Thymus (tissue), 11 donors: Measurements from ENCODE around the gene RPL39L. TPM values are rescaled to one million over a fixed set of nuclear protein-coding genes. Genes with fewer than 3 reads are reported as not detected.

ENCODE experiments used
- DNase-seq, 9 donors: peaks; one replicate each; pipeline ENCODE4 v3.0.0-alpha.2; 2013; ENCODE audit warnings: low spot score in 9 of 9, low read depth in 6 of 9, missing footprints in 1 of 9
- H3K27ac ChIP-seq, 2 donors: one replicate each; pipeline ENCODE4 v1.5.1; 2013; ENCODE audit warnings: control low read depth in 1 of 2, low read depth in 1 of 2, low read length in 1 of 2, mild to moderate bottlenecking in 1 of 2, moderate library complexity in 1 of 2
- H3K27me3 ChIP-seq, 2 donors: one replicate each; pipeline ENCODE4 v1.5.1; 2013; ENCODE audit warnings: low read length in 1 of 2; ENCODE audit not compliant: control insufficient read depth in 2 of 2, insufficient read depth in 1 of 2
- H3K36me3 ChIP-seq, 2 donors: one replicate each; pipeline ENCODE4 v1.5.1; 2013; ENCODE audit warnings: low read length in 1 of 2, mild to moderate bottlenecking in 1 of 2, moderate library complexity in 1 of 2; ENCODE audit not compliant: control insufficient read depth in 2 of 2, insufficient read depth in 2 of 2
- H3K4me1 ChIP-seq, 2 donors: one replicate each; pipeline ENCODE4 v1.5.1; 2013; ENCODE audit warnings: low read length in 2 of 2; ENCODE audit not compliant: control insufficient read depth in 2 of 2, insufficient read depth in 2 of 2
- H3K4me3 ChIP-seq, 2 donors: one replicate each; pipeline ENCODE4 v1.5.1; 2013; ENCODE audit warnings: low read length in 2 of 2, control low read depth in 1 of 2, mild to moderate bottlenecking in 1 of 2
- H3K9me3 ChIP-seq, 2 donors: one replicate each; pipeline ENCODE4 v1.5.1; 2013; ENCODE audit warnings: low read length in 1 of 2, mild to moderate bottlenecking in 1 of 2; ENCODE audit not compliant: control insufficient read depth in 2 of 2, insufficient read depth in 1 of 2
- WGBS: extraction: QIAGEN DNeasy Blood & Tissue Kit; methylation state at CpG from one replicate; pipeline ENCODE4 v1.1.7; 2013; 5-methylcytosine and 5-hydroxymethylcytosine counted together
- polyA plus RNA-seq: library from polyadenylated mRNA; stranded (reverse); fragments of 200-250 nt; gene quantifications from one replicate; pipeline ENCODE4 v1.2.3, GENCODE V29; 2013
- total RNA-seq: library from RNA; stranded (reverse); fragments of 120-200 nt; gene quantifications from one replicate; pipeline ENCODE4 v1.2.4, GENCODE V29; 2013
- donor health status: healthy.

Gene RPL39L
- total and polyA plus RNA-seq, 2 donors = 7.6 to 36.6 TPM

DNA sequence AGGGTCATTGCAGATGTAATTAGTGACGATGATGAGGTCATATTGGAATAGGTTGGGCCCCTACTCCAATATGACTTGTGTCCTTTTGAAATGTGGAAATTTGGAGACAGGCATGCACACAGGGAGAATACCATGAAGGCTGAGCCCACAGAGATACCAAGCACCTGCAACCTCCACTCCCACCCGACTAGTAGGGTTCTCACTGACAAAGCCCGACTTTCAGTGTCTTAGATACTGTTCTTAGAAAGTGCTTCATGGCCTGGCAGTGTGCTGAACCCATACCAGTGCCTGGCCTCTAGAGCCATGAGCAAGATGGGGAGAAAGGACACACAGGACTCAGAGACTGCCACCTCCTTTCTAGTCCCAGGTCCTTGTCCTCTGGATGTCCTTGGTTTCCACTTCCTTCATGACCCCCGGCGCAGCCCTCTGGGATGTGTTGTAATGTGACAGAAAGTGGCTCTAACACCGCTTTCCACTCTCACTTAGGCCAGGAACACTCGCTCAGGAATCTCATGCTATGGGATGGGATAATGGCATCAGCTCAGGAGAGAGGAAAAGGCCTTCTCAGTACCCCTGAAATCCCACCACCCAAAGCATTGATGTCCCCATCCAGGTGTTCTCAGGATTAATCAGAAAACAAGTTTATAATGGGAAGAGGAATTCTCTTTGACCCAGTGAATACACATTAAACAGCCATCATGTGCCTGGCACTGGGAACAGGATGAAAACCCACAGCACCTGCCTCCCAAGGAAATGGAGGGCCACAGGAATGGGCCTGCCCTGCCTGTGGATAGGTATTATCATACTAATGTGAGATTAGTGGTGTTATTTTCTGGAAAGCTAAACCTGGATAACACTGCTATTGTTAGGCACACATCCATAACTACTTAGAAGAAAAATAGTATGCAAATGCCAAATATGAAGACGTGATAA lies 59.9 kb downstream of the RPL39L start:
- H3K36me3 ChIP-seq = peaks cover 22 to 39% of the 10 kb centered on the region in 2 donors
- 96% methylated on average over 8 of the region's 8 CpGs for WGBS

DNA sequence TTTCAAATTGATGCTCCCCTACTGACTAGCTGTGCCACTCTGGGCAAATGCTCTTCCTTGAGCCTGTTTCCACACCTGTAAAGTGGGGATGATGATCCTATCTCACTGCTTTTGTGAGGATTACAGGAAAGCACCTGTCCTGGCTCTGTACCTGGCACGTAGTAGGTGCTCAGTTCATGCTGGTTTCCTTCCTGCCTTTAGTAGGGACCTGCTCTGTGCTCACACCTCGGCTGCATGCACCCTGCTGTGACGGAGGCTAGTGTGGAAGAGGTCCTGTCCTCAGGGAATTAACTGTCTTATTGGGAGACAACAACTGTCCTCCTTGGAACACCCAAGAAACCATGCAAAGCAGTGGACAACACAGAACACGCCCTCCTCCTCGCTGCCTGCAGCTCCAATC lies 61.8 kb downstream of the RPL39L start:
- Histone ChIP-seq H3K4me3 (no peak overlapping the region), H3K27me3 (no peaks in the 10 kb centered on the region), H3K9me3 (no peaks in the 10 kb centered on the region), H3K4me1 (peaks cover 0 to 2% of the 10 kb centered on the region in 2 donors), H3K27ac (no peak overlapping the region), H3K36me3 (peaks cover 27 to 57% of the 10 kb centered on the region in 2 donors)
- no peak for DNase-seq
- 99% methylated on average over 5 of the region's 5 CpGs for WGBS

More for the DNA sequence above, 59.9 kb downstream of the RPL39L start:
- H3K27ac ChIP-seq = no peak overlapping the region
- H3K27me3 ChIP-seq = no peaks in the 10 kb centered on the region
- DNase-seq = no peak
- no peak overlapping the region for H3K4me3 ChIP-seq
- no peaks in the 10 kb centered on the region for H3K4me1 ChIP-seq
- no peaks in the 10 kb centered on the region for H3K9me3 ChIP-seq

DNA sequence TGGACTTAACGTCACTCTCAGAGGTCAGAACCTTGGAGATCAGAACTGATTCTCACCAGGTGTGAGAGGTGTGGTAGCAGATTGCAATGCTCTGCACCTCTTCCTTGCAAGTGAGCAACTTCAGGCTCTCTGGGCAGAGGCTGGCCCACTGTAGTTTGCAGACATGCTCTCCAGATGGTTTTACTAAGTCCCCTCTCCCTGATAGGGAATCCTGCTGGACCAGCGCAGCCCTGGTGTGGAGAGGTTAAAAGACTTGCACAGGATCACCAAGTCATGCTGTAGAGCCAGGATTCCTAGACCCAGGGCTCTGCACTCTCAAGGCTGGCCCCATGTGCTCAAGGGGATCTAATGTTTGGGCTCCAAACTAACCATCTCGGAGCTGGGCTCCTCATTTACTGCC lies 62.2 kb downstream of the RPL39L start:
- Histone ChIP-seq H3K4me3 (no peak overlapping the region), H3K36me3 (peaks cover 31 to 61% of the 10 kb centered on the region in 2 donors), H3K27me3 (no peaks in the 10 kb centered on the region), H3K9me3 (no peaks in the 10 kb centered on the region), H3K27ac (no peak overlapping the region), H3K4me1 (peaks cover 0 to 7% of the 10 kb centered on the region in 2 donors)
- no peak for DNase-seq
- WGBS = 99% methylated on average over 3 of the region's 3 CpGs

DNA sequence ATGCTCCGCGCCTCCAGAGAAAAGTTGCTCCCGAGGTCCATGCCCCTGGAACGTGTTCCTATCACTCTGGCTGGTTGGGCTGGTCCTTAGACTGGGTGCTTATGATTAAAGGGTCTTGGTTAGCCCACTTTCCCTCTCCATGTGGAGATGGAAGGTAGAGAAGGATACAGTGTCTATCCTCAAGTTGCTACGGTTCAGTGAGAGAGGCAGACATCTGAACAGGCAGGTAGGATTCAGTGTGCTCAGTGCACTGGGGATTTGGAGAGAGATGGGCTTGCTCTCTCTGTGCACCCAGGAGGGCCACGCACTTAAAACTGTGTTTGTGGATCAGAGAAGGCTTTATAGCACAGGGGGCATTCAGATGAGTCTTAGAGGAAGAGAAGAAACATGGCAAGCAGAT lies 63.0 kb downstream of the RPL39L start:
- no peaks in the 10 kb centered on the region for H3K27me3 ChIP-seq
- H3K27ac ChIP-seq = no peak overlapping the region
- H3K36me3 ChIP-seq = peaks cover 32 to 64% of the 10 kb centered on the region in 2 donors
- H3K4me3 ChIP-seq = no peak overlapping the region
- H3K9me3 ChIP-seq = no peaks in the 10 kb centered on the region
- DNase-seq = no peak
- 98% methylated on average over 6 of the region's 6 CpGs for WGBS
- H3K4me1 ChIP-seq = peaks cover 0 to 9% of the 10 kb centered on the region in 2 donors

DNA sequence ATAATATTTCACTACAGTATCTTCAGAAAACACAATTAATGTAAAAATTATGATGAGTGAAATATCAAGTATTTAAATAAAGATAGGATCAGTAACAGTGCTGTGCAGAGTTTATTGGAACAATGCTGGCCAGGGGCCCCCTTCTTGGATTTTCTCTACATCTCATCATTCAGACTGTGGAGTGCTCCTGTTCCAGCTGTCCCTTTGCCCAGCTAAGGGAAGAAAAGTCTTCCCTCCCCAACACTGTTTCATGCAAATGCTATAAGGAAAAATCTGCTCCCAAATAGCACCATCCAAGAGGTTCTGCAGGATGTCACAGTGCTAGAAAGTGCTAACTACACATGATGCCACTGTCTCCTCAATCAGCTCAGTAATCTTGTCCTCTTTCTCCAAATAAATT lies 64.5 kb downstream of the RPL39L start:
- H3K36me3 ChIP-seq = peaks cover 34 to 76% of the 10 kb centered on the region in 2 donors
- DNase-seq = no peak
- no peak overlapping the region for H3K27ac ChIP-seq

DNA sequence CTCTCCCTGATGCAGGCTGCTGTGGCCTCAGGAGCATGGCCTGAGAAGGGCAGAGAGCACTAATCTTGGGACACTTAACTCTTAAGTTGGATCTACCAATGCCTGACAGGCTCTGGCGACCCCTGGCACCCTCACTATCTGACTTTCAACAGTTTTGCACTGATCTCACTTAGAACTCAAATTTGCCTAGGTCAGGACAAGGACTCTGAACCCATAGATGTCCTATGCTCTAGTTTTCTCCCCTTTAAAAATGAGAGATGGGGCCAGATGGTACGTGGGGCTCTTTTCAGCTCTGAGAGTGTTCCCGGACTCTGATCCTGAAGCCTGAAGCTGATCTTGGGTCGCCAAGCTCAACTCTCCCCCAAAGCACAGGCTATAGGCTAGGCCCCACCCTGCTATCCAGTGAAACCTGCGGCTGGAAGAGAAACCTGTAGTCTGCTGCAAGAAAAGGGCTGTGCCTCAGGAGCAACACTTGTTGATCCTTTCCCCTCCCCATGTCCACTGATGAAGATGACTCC lies 65.7 kb downstream of the RPL39L start:
- no peak for DNase-seq
- peaks cover 0 to 9% of the 10 kb centered on the region in 2 donors for H3K4me1 ChIP-seq
- no peak overlapping the region for H3K4me3 ChIP-seq
- H3K27me3 ChIP-seq = no peaks in the 10 kb centered on the region
- H3K27ac ChIP-seq = no peak overlapping the region
- no peaks in the 10 kb centered on the region for H3K9me3 ChIP-seq
- WGBS = over 99% methylated on average over 5 of the region's 5 CpGs
- H3K36me3 ChIP-seq = peaks cover 36 to 83% of the 10 kb centered on the region in 2 donors

More for the DNA sequence above, 64.5 kb downstream of the RPL39L start:
- no peak overlapping the region for H3K4me3 ChIP-seq
- no peaks in the 10 kb centered on the region for H3K27me3 ChIP-seq
- peaks cover 0 to 9% of the 10 kb centered on the region in 2 donors for H3K4me1 ChIP-seq
- no peaks in the 10 kb centered on the region for H3K9me3 ChIP-seq

DNA sequence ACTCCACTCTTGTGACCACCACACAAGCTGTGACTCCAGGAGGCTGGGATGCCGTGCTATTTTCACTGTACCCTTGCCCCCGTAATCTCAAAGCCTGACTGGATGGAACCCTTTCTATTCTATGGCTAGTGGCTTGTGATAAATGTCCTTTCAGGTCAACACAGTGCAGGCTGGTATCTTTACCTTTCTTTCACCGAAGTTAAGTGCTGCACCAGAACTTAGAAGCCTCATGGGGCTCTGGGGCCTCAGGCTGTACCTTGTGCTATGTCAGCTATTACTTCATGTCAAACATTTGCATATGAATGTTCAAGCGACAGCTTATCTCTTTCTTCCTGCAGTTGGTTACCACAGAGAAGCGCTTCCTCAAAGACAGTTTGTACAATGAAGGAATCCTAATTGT lies 66.8 kb downstream of the RPL39L start:
- no peak overlapping the region for H3K27ac ChIP-seq
- H3K4me1 ChIP-seq = peaks cover 0 to 9% of the 10 kb centered on the region in 2 donors
- H3K27me3 ChIP-seq = no peaks in the 10 kb centered on the region
- no peak for DNase-seq
- H3K9me3 ChIP-seq = no peaks in the 10 kb centered on the region
- 90% methylated on average over 5 of the region's 5 CpGs for WGBS
- peaks cover 32 to 81% of the 10 kb centered on the region in 2 donors for H3K36me3 ChIP-seq
- no peak overlapping the region for H3K4me3 ChIP-seq

DNA sequence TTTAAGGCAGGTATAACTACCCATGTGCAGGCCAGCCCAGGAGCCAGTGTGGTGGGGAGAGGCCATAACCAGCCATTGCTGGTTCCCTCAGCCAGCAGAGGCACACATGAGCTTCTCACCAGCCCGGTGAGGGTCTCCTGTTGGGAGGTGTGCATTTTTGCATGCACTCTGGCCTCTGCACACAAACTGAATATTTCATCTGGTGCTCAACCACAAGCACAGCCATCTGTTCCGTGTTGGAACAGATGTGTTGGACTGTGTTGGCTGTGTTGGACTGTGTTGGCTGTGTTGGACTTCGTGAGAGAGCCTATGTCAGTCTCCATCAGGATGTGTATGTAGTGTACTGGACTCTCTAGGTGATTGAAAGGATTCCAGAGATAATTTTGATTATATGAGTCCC lies 67.2 kb downstream of the RPL39L start:
- no peak for DNase-seq
- peaks cover 30 to 82% of the 10 kb centered on the region in 2 donors for H3K36me3 ChIP-seq
- no peak overlapping the region for H3K4me3 ChIP-seq
- H3K27me3 ChIP-seq = no peaks in the 10 kb centered on the region
- H3K4me1 ChIP-seq = peaks cover 0 to 9% of the 10 kb centered on the region in 2 donors
- WGBS = 98% methylated on average over 3 of the region's 3 CpGs
- H3K9me3 ChIP-seq = no peaks in the 10 kb centered on the region
- H3K27ac ChIP-seq = peak overlapping the region in 1 of 2 donors; percentile 55
